NB4 (cell line): Measurements from ENCODE around the gene RBM33.

Source experiments
- DNase-seq: peaks from one replicate; pipeline ENCODE4 v3.0.0; 2010; ENCODE audit warnings: low read depth
- H3K4me3 ChIP-seq: one replicate; pipeline ENCODE4 v1.5.1; 2011; ENCODE audit warnings: mild to moderate bottlenecking, low read depth, low read length, moderate library complexity
- CTCF ChIP-seq: IDR thresholded peaks from one replicate; pipeline ENCODE4 v1.5.1; 2012; ENCODE audit warnings: low read depth, low read length
- MAX ChIP-seq: IDR thresholded peaks from 2 replicates; pipeline ENCODE4 v1.6.1; 2011; ENCODE audit warnings: low read depth, low read length
- MYC ChIP-seq: IDR thresholded peaks from 2 replicates; pipeline ENCODE4 v1.6.1; 2011; ENCODE audit warnings: low read depth, low read length
- POLR2A ChIP-seq: IDR thresholded peaks from 2 replicates; pipeline ENCODE4 v1.6.1; 2011; ENCODE audit warnings: mild to moderate bottlenecking; ENCODE audit not compliant: insufficient read length; ENCODE audit errors: extremely low read depth

The RBM33 gene

DNA sequence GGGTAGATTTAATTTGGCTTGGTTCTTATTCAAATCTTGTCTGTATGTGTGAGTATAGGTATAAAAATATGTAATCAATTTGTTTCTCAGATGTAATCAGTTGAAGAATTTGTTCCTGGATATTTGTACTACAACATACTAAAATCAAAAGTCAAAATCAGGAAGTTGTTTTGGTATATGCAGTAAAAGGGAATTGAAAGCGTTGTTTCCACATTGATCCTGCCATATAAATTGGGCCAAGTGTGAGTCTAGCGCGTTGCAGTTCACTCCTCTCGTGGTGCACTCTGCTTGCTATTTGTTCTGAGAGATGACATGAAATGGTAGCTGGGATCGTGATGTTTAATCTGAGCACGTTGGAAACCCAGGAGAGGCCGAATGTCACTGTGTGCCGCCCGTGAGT lies 111.9 kb downstream of the RBM33 start:
- TF ChIP-seq MYC = no peak
- TF ChIP-seq POLR2A = no peak
- TF ChIP-seq CTCF = no peak
- TF ChIP-seq MAX = no peak
- DNase-seq = peak; percentile 51
- H3K4me3 ChIP-seq = no peak overlapping the region

- TF ChIP-seq CTCF = no peak
- TF ChIP-seq MAX = no peak
- TF ChIP-seq POLR2A = no peak
- TF ChIP-seq MYC = no peak
- DNase-seq = no peak
- H3K4me3 ChIP-seq = no peak overlapping the region
Observed at GRCh38 chr7:155758348-155758747, 113.9 kb downstream of the RBM33 start.

DNA sequence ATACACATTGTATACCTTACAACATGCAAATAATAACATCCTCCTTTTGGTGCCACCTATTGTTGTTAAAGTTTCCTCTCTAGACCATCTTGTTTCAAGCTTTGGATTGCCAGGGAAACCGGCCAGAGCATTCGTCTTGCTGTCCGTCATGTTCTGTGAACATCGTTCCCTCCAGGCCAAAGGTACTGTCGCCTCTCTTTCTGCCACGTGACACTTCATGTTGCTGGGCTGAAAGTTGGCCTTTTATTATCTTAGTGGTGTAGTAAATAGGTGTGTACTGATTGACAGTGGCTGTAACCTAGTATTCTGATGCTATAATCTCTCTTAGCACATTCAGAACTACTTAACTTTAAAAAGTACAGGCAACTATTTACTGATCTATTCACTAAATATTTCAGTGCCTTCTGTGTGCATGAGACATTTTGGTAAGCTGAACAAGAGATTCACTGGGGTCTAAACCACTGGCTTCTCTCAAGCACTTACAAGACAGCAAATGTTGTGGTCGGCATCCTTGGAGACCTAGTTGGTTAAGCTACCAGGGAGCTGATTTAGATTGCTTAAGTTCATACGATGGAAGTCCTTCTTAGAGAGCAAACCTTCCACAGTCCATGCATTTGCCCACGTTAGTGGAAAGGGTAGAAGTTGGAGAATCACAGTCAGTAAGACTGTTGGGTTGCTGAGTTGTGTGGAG lies 115.4 kb downstream of the RBM33 start:
- no peak overlapping the region for H3K4me3 ChIP-seq
- peak; percentile 30 for DNase-seq
- TF ChIP-seq CTCF (no peak), MYC (no peak), MAX (no peak), POLR2A (no peak)

GRCh38 chr7:155761162-155761561 lies 116.7 kb downstream of the RBM33 start:
- peak; percentile 78 for DNase-seq
- TF ChIP-seq MAX = no peak
- no peak overlapping the region for H3K4me3 ChIP-seq

GRCh38 chr7:155762036-155762435 lies 117.6 kb downstream of the RBM33 start:
- no peak overlapping the region for H3K4me3 ChIP-seq
- no peak for TF ChIP-seq MAX
- no peak for TF ChIP-seq MYC
- no peak for TF ChIP-seq CTCF
- TF ChIP-seq POLR2A = no peak
- DNase-seq = no peak

- TF ChIP-seq MYC = no peak
- TF ChIP-seq CTCF = no peak
- TF ChIP-seq POLR2A = no peak
- no peak for TF ChIP-seq MAX
- no peak for DNase-seq
- H3K4me3 ChIP-seq = no peak overlapping the region
Observed at GRCh38 chr7:155762655-155763054, 118.2 kb downstream of the RBM33 start.
